ENCODE measurements around the gene GALC.
A peak's percentile ranks its signal among the peaks of the same experiment; 100 is the strongest.

GALC gene

GRCh38 chr14:87992718-87993628 is at the start of gene GALC:
GALC (minus strand) TSS chr14:87993182; CDS start chr14:87993164, 18 bp downstream.
- Histone ChIP-seq H3K9me3 (ENCODE audit: severe bottlenecking) (peaks cover 7% of the 10 kb centered on the region), H3K27ac (peak within 1 kb of the TSS; percentile 79), H3K27me3 (ENCODE audit: insufficient read depth, low read depth, severe bottlenecking) (no peaks in the 10 kb centered on the region), H3K36me3 (no peaks in the 10 kb centered on the region), H3K4me3 (ENCODE audit: low read depth, low read length) (peak within 1 kb of the TSS; percentile 61)
- TF ChIP-seq, protein P1, sequence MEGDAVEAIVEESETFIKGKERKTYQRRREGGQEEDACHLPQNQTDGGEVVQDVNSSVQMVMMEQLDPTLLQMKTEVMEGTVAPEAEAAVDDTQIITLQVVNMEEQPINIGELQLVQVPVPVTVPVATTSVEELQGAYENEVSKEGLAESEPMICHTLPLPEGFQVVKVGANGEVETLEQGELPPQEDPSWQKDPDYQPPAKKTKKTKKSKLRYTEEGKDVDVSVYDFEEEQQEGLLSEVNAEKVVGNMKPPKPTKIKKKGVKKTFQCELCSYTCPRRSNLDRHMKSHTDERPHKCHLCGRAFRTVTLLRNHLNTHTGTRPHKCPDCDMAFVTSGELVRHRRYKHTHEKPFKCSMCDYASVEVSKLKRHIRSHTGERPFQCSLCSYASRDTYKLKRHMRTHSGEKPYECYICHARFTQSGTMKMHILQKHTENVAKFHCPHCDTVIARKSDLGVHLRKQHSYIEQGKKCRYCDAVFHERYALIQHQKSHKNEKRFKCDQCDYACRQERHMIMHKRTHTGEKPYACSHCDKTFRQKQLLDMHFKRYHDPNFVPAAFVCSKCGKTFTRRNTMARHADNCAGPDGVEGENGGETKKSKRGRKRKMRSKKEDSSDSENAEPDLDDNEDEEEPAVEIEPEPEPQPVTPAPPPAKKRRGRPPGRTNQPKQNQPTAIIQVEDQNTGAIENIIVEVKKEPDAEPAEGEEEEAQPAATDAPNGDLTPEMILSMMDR (IDR thresholded peaks at IDR 0.05; ENCODE audit: low read depth, low read length) = no peak
- DNase-seq = peak; percentile 94

- DNase-seq = no peak
- H3K9me3 ChIP-seq (ENCODE audit: severe bottlenecking) = no peaks in the 10 kb centered on the region
- no peaks in the 10 kb centered on the region for H3K27me3 ChIP-seq (ENCODE audit: insufficient read depth, low read depth, severe bottlenecking)
- H3K36me3 ChIP-seq = no peaks in the 10 kb centered on the region
- H3K27ac ChIP-seq = no peak overlapping the region
- TF ChIP-seq, protein P1 (IDR thresholded peaks at IDR 0.05; ENCODE audit: low read depth, low read length) = no peak
- no peak overlapping the region for H3K4me3 ChIP-seq (ENCODE audit: low read depth, low read length)
These were observed 47.2 kb upstream of the GALC start for GRCh38 chr14:88040146-88040545.

DNA sequence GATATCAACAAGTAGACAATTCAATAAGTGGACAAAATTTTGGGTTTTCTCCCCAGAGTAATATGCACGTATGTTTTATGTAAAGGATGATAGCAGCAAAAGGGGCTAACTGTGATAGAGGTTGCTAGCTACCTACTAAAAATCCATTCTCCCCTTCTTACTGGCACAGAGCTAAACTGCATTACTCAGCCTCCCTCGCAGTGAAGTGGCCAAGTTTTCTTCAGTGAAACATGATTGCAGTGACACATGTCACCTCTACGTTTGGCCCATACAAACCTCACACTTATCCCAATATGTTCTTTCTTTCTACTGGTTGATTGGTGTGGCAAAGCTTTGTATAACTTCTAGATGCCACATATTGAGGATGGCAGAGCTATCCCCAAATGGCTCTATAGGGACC is 46.2 kb upstream of the GALC start:
- Histone ChIP-seq H3K36me3 (no peaks in the 10 kb centered on the region), H3K27me3 (ENCODE audit: insufficient read depth, low read depth, severe bottlenecking) (no peaks in the 10 kb centered on the region), H3K27ac (no peak overlapping the region), H3K9me3 (ENCODE audit: severe bottlenecking) (no peaks in the 10 kb centered on the region), H3K4me3 (ENCODE audit: low read depth, low read length) (no peak overlapping the region)
- TF ChIP-seq, protein P1 (IDR thresholded peaks at IDR 0.05; ENCODE audit: low read depth, low read length) = no peak
- DNase-seq = no peak

GRCh38 chr14:88037325-88037724 is 44.3 kb upstream of the GALC start:
- no peak for DNase-seq
- no peaks in the 10 kb centered on the region for H3K9me3 ChIP-seq (ENCODE audit: severe bottlenecking)
- H3K36me3 ChIP-seq = no peaks in the 10 kb centered on the region
- no peak overlapping the region for H3K27ac ChIP-seq
- TF ChIP-seq, protein P1 (IDR thresholded peaks at IDR 0.05; ENCODE audit: low read depth, low read length) = no peak
- no peak overlapping the region for H3K4me3 ChIP-seq (ENCODE audit: low read depth, low read length)
- H3K27me3 ChIP-seq (ENCODE audit: insufficient read depth, low read depth, severe bottlenecking) = no peaks in the 10 kb centered on the region

GRCh38 chr14:88036422-88036821 is 43.4 kb upstream of the GALC start:
- H3K27me3 ChIP-seq (ENCODE audit: insufficient read depth, low read depth, severe bottlenecking) = no peaks in the 10 kb centered on the region
- H3K36me3 ChIP-seq = no peaks in the 10 kb centered on the region
- no peak for DNase-seq
- no peak overlapping the region for H3K4me3 ChIP-seq (ENCODE audit: low read depth, low read length)
- TF ChIP-seq, protein P1 (IDR thresholded peaks at IDR 0.05; ENCODE audit: low read depth, low read length) = no peak
- no peaks in the 10 kb centered on the region for H3K9me3 ChIP-seq (ENCODE audit: severe bottlenecking)
- no peak overlapping the region for H3K27ac ChIP-seq
